GM10266 (cell line): ENCODE data around the gene GALNT12.
A peak's percentile ranks its signal among the peaks of the same experiment; 100 is the strongest.

Experiments used
- DNase-seq: peaks from one replicate; pipeline ENCODE4 v3.0.0; 2012; ENCODE audit errors: extremely low spot score
- CTCF ChIP-seq: IDR thresholded peaks from 2 replicates; pipeline ENCODE4 v1.5.1; 2012; ENCODE audit warnings: mild to moderate bottlenecking, low read depth; ENCODE audit not compliant: control insufficient read depth, insufficient read depth; ENCODE audit errors: missing control alignments

Gene GALNT12

GRCh38 chr9:98807070-98807813 is at the start of gene GALNT12:
Gene GALNT12 (plus strand): TSS chr9:98807670. CDS start chr9:98807699, 29 bp downstream.
- peak; percentile 88 for DNase-seq
- peak; percentile 8 for TF ChIP-seq CTCF

- no peak for TF ChIP-seq CTCF
These were observed 47.2 kb upstream of the GALNT12 start for GRCh38 chr9:98760231-98760630.

GRCh38 chr9:98763986-98764745 is 43.3 kb upstream of the GALNT12 start:
- no peak for TF ChIP-seq CTCF
- no peak for DNase-seq

More at GRCh38 chr9:98760231-98760630, 47.2 kb upstream of the GALNT12 start:
- no peak for DNase-seq

- DNase-seq, result no peak
- TF ChIP-seq CTCF, result no peak
These were observed 42.2 kb upstream of the GALNT12 start for GRCh38 chr9:98765256-98765655.

- TF ChIP-seq CTCF, result no peak
- DNase-seq, result no peak
These were observed 40.9 kb upstream of the GALNT12 start for GRCh38 chr9:98766586-98766985.

- DNase-seq, result no peak
- no peak for TF ChIP-seq CTCF
These were observed 40.3 kb upstream of the GALNT12 start for GRCh38 chr9:98767196-98767595.

- TF ChIP-seq CTCF, result no peak
These were observed 39.6 kb upstream of the GALNT12 start for GRCh38 chr9:98767915-98768314.

More at GRCh38 chr9:98767915-98768314, 39.6 kb upstream of the GALNT12 start:
- no peak for DNase-seq
